CD4-positive, alpha-beta T cell treated with Interleukin-4 for 1 hour (primary cell): Measurements from ENCODE around the gene IFNAR1.

Experiments
- DNase-seq, 2 donors: peaks; one replicate each; pipeline ENCODE4 v3.0.0-alpha.2; 2020 to 2022

Gene IFNAR1

GRCh38 chr21:33350676-33351075 is 25.9 kb downstream of the IFNAR1 start:
- DNase-seq, result no peak

- no peak for DNase-seq
These were observed 30.6 kb downstream of the IFNAR1 start for GRCh38 chr21:33355355-33355754.

DNA sequence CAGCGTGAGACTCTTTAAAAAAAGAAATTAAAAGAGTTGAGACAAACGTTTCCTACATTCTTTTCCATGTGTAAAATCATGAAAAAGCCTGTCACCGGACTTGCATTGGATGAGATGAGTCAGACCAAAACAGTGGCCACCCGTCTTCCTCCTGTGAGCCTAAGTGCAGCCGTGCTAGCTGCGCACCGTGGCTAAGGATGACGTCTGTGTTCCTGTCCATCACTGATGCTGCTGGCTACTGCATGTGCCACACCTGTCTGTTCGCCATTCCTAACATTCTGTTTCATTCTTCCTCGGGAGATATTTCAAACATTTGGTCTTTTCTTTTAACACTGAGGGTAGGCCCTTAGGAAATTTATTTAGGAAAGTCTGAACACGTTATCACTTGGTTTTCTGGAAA is 31.2 kb downstream of the IFNAR1 start:
- DNase-seq, result no peak

DNA sequence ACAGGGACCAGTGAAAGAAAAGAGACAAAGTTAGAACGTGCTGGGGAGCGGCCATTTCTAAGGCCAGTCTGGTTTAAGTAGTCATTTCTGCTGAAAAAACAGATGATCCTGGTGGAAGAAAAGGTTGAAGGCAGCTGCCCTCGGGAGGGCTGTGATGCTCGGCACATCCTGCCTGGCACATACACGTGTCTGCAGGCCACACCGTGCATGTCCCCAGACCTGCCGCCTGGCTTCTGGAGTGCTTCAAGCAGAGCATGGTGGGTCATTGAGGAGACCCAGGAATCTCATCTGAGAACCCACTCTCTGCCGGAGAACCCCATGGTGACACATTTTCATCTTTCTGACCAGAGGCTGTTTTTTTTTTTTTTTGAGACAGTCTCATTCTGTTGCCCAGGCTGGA is 32.4 kb downstream of the IFNAR1 start:
- no peak for DNase-seq

- DNase-seq, result no peak
These were observed 34.7 kb downstream of the IFNAR1 start for GRCh38 chr21:33359446-33359845.

DNA sequence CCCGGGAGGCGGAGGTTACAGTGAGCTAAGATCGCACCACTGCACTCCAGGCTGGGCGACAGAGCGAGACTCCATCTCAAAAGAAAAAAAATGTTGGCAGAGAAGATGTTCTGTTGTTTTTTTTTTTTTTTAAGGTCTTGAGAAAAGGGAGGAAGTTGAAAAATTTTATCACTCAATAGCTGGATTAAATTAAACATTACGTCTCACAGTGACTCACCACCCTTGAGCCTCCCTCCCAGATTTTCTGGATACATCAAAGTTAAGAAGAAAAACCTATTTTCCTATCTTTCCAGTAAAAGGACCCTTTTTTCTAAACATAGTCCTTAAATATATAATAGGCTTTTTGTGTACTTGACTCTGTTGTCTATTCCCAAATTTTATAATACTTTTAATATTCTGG is 35.5 kb downstream of the IFNAR1 start:
- no peak for DNase-seq

GRCh38 chr21:33360881-33361602 is 36.3 kb downstream of the IFNAR1 start:
- peak; percentile 85 to 88 for DNase-seq

DNA sequence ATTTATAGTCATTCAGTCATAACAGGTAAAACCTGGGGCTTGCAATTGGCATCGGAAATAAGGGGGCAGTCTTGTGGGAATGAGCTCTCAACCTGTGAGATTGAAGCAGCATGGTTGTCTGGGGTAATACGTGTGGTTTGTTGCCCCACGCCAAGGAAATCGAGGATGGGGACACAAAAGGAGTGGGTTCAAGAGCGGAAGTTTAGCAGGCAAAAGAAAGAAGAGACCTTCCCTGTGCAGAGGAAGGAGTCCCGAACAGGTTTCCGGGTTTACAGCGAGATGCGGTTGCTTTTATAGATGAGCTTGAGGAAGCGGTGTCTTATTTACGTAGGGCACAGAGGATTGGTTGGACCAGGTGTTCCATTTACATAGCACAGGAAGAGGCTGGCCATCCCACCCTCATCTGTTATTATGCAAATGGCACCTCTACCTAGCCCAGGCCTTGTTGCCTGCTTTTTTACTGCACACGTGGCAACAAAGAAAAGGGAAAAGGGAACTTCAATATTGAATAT is 37.3 kb downstream of the IFNAR1 start:
- DNase-seq, result peak; percentile 84 to 88

DNA sequence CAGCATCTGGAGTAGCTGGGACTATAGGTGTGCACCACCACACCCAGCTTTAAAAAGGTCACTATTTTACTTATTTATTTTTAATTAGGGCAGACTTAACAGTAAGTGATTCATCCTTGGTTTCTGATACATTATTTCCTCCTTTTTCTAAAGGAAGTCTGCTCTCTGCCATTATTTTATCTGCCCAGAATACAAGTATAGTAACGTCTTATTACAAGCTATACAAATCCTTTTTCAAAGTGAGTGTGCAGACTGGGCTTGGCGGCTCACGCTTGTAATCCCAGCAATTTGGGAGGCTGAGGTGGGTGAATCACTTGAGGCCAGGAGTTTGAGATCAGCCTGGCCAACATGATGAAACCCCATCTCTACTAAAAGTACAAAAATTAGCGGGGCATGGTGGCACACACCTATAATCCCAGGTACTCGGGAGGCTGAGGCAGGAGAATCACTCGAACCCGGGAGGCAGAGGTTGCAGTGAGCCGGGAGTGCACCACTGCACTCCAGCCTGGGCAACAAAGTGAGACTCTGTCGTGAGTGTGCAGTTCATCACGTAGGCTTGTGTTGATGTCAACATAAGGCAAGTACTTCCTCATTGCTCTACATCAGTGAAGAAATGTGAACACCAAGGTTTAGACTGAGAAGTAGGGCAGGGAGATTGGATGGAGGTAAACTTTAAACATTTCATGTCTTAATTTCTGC is 39.3 kb downstream of the IFNAR1 start:
- peak in 1 of 2 donors; percentile 44 for DNase-seq

- DNase-seq, result no peak
These were observed 40.1 kb downstream of the IFNAR1 start for GRCh38 chr21:33364830-33365229.

DNA sequence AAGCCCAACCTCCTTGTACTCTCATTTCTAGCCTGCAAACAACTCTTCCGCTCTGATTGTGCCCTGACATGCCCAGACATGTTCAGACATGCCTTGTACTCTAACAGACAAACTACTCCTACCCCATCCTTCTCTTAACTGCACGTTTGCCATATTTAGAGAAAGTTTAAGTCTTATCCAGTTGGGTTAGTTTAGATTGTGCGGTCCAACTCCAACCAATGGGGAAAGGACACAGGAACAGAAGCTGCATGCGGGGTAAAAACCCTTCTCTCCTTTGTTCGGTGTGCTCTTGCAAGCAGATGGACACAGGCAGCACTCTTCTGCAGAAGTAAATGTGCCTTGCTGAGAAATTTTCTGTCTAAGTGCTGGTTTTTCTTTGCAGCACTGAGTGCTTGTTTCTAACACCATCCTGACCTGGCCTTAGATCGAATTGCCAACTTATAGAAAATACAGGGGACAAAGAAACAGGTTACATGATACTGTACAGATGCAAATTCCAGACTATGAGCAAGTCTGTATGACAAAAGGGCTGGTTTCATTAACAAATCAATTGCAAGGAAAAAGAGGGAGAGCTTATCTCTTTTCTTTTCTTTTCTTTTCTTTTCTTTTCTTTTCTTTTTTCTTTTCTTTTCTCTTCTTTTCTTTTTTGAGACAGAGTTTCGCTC is 42.7 kb downstream of the IFNAR1 start:
- DNase-seq, result no peak

DNA sequence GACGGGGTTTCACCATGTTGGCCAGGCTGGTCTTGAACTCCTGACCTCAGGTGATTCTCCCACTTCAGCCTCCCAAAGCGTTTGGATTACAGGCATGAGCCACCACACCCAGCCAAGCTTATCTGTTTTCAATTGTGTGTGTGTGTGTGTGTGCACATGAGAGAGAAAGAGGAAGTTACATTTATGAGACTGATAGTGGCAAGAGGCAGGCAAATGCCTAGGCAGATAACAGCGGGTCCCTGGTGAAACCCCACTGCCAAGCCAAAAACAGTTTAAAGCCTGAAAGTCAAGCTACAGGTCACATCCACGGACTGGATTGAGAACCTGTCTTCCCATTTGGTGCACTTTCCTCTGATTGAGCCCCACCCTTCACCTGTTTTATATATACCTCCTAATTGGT is 43.4 kb downstream of the IFNAR1 start:
- peak in 1 of 2 donors; percentile 42 for DNase-seq

- DNase-seq, result no peak
These were observed 43.8 kb downstream of the IFNAR1 start for GRCh38 chr21:33368576-33368975.

DNA sequence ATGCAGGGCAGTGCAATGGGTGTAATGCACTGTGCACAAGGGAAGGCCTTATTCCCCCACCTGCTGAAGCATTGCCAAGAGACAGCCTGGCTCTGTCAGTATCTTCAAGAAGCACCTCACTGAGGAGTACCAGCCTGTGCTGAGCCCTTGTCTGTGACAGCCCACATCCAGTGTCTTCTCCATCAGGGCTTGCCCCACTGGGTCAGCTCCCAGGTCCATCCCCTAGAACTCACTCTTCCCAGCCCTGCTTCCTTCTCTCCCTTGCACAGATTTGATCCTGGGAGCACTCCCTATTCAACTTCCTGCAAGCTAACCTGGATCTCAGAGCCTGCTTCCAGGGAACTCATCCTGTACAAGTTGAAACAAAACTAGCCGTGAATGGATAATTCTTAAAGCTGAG is 44.8 kb downstream of the IFNAR1 start:
- no peak for DNase-seq

GRCh38 chr21:33370305-33370704 is 45.5 kb downstream of the IFNAR1 start:
- DNase-seq, result no peak

- no peak for DNase-seq
These were observed 46.6 kb downstream of the IFNAR1 start for GRCh38 chr21:33371366-33371765.

- no peak for DNase-seq
These were observed 47.8 kb downstream of the IFNAR1 start for GRCh38 chr21:33372582-33372981.

DNA sequence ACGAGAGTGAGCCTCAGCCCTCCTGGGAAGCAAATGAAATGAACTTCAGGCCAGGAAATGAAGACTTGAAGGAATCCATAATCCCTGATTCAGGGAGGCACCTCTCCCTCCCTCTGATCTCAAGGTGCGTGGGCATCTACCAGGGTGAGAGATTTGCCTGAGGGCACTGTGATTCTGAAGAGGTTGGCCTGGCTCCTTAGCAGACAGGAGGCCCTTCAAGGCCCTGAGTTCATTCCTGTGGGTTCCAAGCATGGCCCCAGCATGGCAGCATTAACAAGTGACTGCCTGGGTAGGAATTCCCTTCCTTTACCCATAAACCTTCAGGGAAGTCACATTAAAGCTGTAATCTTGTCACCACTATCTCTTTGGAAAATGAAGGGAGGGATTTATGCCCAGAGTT is 48.7 kb downstream of the IFNAR1 start:
- no peak for DNase-seq

- DNase-seq, result no peak
These were observed 49.3 kb downstream of the IFNAR1 start for GRCh38 chr21:33374080-33374449.

GRCh38 chr21:33374450-33375096 is 49.8 kb downstream of the IFNAR1 start:
- DNase-seq, result peak; percentile 71 to 74

DNA sequence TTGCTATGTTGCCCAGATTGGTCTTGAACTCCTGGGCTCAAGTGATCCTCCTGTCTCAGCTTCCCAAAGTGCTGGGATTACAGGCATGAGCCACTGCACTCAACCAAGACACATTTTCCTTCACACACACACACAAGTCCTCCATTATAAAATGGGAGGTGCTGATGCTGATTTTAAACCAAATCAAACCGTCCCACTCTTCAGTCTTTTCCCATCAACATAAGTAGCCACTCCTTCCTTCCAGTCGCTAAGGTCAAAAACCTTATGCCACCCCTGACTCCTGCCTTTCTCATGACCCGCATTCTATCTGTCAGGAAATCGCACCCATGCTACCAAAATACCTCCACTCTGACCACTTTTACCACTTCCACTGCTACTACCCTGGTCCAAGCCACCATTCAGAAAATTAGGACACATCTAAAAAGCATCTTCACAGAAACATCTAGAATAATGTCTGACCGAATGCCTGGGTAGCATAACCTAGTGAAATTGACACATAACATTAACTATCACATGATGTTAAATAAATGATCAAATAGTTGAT is 50.4 kb downstream of the IFNAR1 start:
- DNase-seq, result no peak

- DNase-seq, result no peak
These were observed 52.6 kb downstream of the IFNAR1 start for GRCh38 chr21:33377221-33377920.
